GM19035 (cell line): Measurements from ENCODE around the gene CLIC4.
"Not testable (repeated sequence)": the region's sequence is repeated elsewhere in the genome, so short reads cannot be mapped to it uniquely, and the experiment has no call there.

ENCODE experiments used
- ATAC-seq: cut with Tn5 transposase; IDR thresholded peaks from one replicate; pipeline ENCODE4 v1.9.1; 2021; ENCODE audit not compliant: unreplicated experiment

Gene CLIC4

GRCh38 chr1:24743404-24744211 is 1.6 kb upstream of the CLIC4 start:
- ATAC-seq = no peak

DNA sequence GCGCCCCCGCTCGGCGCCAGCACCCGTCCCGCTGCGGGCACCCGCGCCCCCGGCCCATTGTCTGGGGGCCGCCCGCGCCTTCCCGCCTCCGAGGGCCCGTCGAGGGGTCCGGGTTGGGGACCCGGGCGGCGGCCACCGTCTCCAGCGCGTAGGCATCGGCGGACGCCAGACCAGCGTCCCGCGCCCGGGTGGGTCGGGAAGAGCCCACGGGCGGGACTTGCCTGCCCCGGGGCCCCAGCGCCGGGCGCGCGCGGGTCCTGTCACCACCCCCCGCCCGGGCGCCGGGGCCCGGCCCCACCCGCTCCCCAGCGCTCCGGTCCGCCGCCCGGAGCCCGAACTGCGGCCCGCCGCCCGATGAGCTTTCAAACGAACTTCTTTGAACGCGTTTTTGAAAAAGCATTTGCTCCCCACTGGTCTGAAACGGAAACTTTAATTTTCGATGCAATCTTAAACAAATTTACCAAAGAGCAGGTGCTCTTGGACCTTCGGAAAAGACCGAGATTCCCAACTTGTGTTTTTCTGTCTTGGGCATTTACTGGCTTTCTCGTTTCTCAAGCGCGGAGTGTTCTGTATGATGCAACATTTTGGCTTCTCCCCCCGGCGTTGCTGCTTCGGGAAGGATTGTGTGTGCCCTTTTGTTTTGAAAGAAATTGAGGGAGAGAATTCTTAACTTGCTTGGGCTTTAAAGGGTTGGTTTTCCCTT is 615 bp downstream of the CLIC4 start:
- peak; percentile 14 for ATAC-seq

DNA sequence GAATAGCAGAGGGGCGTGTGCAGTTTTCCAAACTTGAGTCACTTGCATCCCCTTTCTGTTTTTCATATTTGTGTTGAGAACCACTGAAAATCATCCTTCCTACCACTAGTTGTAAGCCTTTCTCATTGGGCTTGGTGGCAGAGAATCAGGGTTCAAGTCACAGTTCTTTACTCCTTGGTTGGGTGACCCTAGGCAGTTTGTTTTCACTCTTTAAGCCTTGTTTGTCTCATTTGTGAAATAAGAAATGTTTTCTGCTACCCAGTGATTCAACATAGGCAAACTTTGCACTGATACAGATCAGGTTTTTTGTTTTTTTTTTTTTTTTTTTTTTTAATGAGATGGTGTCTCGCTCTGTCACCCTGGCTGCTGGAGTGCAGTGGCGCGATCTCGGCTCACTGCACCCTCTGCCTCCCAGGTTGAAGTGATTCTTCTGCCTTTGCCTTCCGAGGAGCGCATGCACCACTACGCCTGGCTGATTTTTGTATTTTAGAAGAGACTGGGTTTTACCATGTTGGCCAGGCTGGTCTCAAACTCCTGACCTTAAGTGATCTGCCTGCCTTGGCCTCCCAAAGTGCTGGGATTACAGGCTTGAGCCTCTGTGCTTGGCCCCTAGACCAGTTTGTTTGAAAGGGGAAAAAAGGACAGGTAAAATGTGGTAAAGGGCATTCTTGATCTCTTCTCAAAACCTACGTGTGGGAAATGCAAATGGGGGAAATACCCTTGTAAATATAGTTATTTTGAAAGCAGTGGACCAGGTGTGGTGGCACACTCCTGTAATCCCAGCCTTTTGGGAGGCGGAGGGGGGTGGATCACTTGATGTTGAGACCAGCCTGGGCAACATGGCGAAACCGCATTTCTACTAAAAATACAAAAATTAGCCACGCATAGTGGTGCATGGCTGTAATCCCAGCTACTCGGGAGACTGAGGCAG is 3.2 kb downstream of the CLIC4 start:
- ATAC-seq = no peak

DNA sequence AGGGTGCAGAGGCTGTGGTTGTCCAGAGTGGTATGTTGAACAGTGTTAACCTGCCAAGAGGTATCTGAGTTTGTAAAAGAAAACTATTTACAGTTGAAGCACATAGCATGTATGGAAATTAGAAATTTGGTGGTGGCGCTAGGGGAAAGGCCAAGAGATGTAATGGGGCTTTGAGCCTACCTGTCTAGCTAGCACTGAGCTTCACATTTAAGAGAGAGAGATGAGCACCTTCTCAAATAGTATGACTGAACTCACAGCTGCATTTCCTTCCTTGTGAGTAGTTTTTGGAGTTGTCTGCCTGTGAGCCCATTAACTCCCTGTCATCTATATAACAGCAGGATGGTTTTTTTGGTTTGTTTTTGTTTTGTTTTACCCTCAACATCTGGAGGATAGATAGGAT is 4.0 kb downstream of the CLIC4 start:
- no peak for ATAC-seq

- ATAC-seq = no peak
These were observed 4.6 kb downstream of the CLIC4 start for GRCh38 chr1:24749886-24750285.

DNA sequence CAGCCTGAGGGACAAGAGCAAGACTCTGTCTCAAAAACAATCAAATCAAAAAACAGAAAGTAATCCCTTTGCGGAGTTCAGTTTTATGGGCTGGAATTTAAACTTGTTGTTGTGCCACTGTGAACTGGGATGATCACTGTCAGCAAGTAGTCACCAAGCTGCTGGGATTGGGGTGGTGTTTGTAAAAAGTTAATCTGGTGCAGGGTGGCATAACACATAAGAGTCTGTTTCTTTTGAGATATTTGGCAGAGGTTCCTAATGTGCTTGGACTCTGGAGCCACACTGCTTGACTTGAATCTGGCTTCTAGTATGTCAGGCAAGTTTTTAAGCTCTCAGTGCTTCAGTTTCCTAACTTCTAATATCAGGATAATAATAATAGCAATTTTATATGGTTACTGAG is 6.6 kb downstream of the CLIC4 start:
- no peak for ATAC-seq

DNA sequence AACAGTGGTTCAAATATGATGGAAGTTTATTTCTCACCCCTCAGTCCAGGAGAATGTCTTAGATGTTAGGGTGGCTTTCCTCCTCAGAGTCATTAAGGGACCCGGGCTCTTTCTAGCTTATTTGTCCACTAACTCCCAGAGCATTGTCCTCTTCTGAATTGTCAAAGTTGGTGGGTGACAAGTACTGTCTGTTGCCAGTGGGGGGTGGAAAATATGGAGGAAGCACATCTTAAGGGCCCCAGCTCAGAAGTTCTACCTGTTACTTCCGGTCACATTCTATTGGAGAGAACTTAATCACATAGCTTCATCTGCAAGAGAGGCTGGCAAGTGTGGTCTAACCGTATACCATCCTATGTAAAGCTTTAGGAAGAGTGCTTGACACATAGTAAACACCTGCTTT is 7.1 kb downstream of the CLIC4 start:
- no peak for ATAC-seq

- ATAC-seq = no peak
These were observed 9.0 kb downstream of the CLIC4 start for GRCh38 chr1:24754229-24754628.

DNA sequence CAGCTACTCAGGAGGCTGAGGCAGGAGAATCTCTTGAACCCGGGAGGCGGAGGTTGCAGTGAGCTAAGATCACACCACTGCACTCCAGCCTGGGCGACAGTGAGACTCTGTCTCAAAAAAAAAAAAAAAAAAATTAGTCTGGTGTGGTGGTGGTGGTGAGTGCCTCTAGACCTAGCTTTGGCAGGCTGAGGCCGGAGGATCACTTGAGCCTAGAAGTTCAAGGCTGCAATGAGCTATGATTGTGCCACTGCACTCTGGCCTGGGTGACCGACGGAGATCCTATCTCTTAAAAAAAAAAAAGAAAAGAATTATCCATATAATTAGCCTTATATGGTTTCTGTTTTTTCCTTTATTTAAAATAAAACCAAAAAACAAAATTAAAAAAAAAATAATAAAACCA is 10.1 kb downstream of the CLIC4 start:
- ATAC-seq = not testable (repeated sequence)

DNA sequence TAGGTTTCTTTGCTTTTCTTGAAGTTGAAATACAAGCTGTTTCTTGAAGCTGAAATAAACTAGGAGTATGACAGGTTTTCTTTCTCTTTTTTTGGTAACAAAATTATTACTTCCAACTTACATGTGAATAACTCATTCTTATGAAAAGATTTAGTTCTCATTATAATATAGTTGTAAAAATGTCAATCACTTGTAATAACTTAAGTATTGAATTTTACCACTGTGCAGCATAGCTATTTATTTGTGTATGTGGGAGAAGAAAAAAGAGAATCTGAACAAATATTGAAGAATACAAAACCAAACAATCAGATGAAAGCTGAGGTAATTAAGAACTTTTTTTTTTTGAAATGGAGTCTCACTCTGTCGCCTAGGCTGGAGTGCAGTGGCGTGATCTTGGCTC is 11.1 kb downstream of the CLIC4 start:
- no peak for ATAC-seq

DNA sequence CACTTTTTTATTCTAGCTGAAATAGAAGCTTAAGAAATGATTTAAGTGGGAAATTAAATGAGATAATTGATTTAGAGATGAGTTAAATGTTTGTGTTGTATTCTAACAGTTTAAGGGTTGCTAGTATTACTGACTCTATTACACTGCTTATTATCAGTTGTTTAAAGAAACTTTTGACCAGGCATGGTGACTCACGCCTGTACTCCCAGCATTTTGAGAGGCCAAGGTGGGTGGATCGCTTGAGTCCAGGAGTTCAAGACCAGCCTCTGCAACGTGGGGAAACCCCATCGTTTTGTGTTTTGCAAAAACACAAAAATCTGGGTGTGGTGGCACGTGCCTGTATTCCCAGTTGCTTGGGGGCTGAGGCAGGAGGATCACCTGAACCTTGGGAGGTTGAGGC is 14.2 kb downstream of the CLIC4 start:
- no peak for ATAC-seq

DNA sequence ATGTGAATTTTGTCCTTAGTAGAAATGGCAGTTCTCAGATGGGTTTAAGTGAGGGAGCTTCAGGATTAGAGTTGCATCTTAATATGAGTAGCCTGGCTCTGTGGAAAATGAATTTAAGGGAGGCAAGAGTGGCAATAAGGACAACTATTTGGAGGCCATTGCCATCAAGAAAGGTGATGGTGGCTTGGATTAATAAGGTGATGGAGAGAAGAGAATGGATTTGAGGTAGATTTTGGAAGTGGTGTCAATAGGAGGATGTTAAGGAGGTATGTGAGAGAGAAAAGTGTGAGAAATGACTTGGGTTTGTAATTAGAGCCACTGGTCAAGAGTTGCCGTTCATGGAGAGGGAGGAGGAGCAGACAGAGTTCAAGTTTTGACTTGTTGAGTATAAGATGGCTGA is 16.3 kb downstream of the CLIC4 start:
- ATAC-seq = no peak

GRCh38 chr1:24762133-24762676 is 17.0 kb downstream of the CLIC4 start:
- ATAC-seq = no peak

DNA sequence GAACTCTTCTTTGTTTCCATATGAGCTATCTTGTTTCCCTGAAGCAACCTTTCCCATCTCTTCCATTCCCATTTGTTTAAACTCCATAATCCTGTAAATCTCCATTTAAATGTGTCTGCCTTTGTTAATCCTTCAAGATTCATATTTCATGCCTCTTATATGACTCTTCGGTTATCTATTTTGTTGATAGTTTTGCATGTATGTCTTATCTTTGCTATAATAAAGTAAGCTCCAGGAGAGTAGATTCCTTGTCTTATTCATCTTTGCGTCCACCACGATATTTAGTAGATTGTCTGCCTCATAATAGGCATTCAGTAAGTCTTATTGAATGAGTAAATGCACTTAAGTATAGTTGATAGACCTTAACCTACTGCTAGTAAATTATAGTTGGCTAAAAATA is 18.4 kb downstream of the CLIC4 start:
- ATAC-seq = no peak

- no peak for ATAC-seq
These were observed 19.2 kb downstream of the CLIC4 start for GRCh38 chr1:24764439-24764838.

- ATAC-seq = no peak
These were observed 19.6 kb downstream of the CLIC4 start for GRCh38 chr1:24764848-24765247.

- ATAC-seq = no peak
These were observed 20.2 kb downstream of the CLIC4 start for GRCh38 chr1:24765308-24765988.

DNA sequence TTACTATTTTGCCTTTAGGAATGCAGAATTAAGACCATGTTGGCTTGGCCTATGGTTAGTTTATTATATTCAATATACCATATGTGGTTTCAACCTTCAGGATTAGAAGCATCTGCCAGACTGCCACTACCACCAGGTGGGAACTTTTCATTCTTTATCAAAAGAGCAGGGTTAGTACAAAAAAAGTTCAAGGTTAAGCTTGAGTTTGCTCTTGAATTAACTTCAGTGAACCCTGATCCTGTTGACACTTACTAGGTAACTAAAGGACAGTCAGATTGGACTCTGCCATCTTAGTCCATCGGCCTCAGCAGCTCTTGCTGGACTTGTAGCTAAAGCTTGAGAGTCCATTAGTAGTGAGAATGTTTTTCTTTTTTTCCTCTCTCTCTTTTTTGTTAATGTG is 22.1 kb downstream of the CLIC4 start:
- no peak for ATAC-seq

DNA sequence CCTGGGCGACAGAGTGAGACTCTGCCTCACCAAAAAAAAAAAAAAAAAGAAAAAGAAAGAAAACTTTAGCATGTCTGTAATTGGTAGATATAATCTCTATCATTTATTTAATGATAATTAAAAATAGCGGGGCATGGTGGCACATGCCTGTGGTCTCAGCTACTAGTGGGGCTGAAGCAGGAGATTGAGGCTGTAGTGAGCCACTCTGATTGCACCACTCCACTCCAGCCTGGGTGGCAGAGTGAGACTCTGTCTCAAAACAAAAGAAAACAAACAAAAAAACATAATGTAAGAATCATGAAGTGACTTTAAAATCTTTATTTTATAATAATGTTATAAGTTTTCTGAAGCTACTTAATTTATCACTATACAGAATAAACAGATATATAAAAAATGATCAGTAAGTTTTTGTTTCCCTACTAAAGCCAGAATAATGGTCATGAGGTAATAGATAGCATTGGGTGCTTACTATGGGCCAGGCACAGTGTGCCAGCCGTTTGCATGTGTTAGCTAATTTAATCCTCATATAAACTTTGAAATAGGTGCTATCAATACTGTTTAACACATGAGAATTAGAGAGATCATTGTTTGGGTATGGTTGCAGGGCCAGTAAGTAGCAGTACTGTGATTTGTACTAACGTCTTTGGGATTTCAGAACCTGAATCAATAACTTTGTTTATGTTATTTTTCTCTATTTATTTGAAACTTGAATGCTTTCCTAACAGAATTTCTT is 23.8 kb downstream of the CLIC4 start:
- no peak for ATAC-seq
